GM12865 (cell line): ENCODE results near the gene PROCA1.
"Not testable (repeated sequence)": the region's sequence is repeated elsewhere in the genome, so short reads cannot be mapped to it uniquely, and the experiment has no call there.

ENCODE experiments used
- DNase-seq: peaks from one replicate; pipeline ENCODE4 v3.0.0; 2010; ENCODE audit warnings: low read depth
- H3K4me3 ChIP-seq: 2 replicates; pipeline ENCODE4 v1.5.1; 2011; ENCODE audit warnings: mild to moderate bottlenecking, low read depth, low read length, control low read depth
- TF ChIP-seq, protein P1 (sequence below): IDR thresholded peaks from 2 replicates; pipeline ENCODE4 v1.5.1; 2011; ENCODE audit warnings: low read length, control low read depth, low read depth, inconsistent platforms; ENCODE audit not compliant: insufficient read depth; ENCODE audit errors: missing control alignments

Gene PROCA1

DNA sequence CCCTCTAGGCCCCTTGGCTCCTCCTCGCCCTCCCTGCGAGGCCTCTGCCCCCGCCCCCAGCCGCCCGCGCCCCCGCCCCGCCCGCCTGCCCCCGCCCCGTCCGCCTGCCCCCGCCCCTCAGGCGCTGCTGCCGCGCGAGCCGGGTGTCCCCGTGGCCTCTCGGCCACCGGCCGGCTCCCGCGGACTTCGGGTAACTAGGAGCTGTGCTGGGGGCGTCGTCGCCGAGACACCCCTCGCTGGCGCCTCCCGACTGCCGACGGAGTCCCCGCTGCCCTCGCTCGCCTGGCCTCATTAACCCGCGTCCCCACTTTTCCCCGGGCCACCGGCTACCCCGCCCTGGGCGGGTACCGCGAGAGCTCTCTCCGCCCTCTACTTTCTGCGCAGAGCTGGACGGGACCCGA is 14.5 kb upstream of the PROCA1 start, which contains the start of gene TLCD1:
TLCD1 (minus strand) TSS at position 8 of the 401 bp plus-strand sequence. CDS start 136 bp downstream, outside the sequence.
- TF ChIP-seq, protein P1, sequence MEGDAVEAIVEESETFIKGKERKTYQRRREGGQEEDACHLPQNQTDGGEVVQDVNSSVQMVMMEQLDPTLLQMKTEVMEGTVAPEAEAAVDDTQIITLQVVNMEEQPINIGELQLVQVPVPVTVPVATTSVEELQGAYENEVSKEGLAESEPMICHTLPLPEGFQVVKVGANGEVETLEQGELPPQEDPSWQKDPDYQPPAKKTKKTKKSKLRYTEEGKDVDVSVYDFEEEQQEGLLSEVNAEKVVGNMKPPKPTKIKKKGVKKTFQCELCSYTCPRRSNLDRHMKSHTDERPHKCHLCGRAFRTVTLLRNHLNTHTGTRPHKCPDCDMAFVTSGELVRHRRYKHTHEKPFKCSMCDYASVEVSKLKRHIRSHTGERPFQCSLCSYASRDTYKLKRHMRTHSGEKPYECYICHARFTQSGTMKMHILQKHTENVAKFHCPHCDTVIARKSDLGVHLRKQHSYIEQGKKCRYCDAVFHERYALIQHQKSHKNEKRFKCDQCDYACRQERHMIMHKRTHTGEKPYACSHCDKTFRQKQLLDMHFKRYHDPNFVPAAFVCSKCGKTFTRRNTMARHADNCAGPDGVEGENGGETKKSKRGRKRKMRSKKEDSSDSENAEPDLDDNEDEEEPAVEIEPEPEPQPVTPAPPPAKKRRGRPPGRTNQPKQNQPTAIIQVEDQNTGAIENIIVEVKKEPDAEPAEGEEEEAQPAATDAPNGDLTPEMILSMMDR: no peak
- H3K4me3 ChIP-seq: peak within 1 kb of the TSS; percentile 74
- DNase-seq: peak; percentile 80

DNA sequence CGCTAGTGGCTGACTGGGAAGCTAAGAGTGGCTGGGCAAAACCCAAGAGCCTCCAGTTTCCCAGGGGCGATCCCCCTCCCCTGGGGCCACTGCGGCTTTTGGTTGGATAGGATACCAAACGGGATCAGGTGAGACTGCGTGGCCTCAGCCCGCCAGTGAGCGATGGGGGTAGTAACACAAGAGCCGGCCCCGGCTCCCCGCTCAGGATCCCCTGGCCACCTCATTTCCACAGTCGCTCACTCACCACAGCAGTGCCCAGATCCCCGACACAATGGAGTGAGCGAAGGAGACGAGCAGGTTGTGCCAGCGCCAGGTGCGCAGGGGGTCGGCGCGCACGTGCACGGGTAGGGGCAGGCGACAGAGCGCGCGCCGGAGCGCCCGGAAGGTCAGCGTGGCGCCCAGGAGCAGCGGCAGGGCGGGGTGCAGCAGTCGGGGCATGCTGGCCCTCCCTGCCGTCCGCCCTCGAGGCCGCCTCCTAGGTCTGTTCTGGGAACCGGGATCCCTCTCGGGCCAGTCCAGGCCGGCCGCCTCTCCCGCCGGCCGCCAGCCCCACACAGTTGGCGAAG is 14.1 kb upstream of the PROCA1 start:
- DNase-seq: peak; percentile 85
- H3K4me3 ChIP-seq: peak overlapping the region; percentile 56
- TF ChIP-seq, protein P1: no peak

DNA sequence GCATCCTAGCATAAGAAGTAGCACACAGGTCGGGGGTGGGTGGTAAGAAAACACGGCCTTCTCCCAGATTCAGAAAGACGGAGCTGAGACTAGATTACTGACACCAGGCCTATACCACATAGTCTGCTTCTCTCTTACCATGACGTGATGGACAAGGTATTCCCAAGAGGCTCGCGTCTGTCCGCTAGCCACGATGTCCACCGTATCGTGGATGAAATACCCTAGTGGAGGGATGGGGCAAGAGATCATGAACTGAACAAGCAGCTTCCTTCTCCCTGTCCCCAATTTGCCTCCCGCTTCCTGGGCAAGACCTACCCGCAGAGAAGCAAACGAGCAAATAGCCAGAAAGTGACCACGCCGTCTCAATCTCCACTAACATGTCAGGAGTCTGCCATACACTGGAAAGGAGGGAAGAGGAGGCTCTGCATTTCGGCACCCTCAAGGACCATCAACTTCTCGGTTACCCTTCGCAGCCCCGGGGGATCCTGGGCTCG is 13.5 kb upstream of the PROCA1 start:
- TF ChIP-seq, protein P1: peak; percentile 5
- peak; percentile 78 for DNase-seq
- peak overlapping the region; percentile 56 for H3K4me3 ChIP-seq

DNA sequence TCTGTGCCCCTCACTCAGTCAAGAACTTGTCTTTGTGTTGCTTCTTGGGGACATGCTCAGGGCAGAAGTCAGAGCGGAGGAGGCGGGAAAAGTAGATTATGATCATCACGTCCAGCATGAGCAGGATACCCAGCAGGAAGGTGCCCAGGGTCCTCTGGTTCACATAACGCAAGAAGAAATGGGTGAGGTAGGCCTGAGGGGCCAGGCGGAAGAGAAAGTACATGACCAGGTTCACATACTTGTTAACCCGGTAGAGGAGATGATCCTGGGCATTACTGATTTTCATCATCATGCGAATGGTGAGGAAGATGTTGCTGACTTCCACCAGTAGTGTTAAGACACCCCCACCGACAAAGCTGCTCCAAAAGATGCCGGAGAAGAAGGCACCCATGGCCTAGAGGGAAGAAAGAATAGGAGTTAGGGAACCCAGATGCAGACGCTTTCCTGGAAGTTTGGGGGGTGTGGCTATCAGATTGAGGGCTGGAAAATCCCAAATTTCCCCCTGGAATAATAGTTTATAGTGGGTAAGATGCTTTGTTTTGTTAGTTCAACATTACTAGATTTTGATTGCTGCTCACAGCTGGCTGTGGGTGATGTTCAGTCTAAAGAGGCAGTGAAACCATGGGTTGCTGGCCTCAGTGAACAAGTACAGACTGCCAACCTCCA is 12.9 kb upstream of the PROCA1 start:
- peak overlapping the region; percentile 56 for H3K4me3 ChIP-seq
- TF ChIP-seq, protein P1: no peak
- peak; percentile 62 for DNase-seq

DNA sequence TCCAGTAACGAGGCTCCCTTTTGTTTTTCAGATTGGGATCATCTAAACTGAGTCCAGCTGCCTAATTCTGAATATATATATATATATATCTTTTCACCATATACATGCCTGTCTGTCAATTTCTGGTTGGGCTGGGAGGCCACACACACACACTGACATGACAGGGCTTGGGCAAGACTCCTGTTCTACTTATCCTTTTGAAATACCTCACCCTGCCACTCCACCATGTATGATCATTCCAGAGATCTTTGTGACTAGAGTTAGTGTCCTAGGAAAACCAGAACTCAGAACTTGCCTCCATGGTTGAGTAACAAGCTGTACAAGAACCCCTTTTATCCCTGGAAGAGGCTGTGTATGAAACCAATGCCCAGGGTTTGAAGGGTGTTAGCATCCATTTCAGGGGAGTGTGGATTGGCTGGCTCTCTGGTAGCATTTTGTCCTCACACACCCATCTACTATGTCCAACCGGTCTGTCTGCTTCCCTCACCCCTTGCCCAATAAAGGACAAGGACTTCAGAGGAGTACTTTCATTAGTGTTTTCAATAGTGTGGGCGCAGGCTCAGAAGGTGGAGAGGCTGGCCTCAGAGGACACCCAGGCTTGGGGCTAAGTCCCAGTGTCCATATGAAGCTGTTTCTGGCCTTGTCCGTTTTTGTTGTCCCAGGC is 12.3 kb upstream of the PROCA1 start:
- not testable (repeated sequence) for DNase-seq
- peak overlapping the region; percentile 56; the same call in 1 of the 2 replicates for H3K4me3 ChIP-seq

DNA sequence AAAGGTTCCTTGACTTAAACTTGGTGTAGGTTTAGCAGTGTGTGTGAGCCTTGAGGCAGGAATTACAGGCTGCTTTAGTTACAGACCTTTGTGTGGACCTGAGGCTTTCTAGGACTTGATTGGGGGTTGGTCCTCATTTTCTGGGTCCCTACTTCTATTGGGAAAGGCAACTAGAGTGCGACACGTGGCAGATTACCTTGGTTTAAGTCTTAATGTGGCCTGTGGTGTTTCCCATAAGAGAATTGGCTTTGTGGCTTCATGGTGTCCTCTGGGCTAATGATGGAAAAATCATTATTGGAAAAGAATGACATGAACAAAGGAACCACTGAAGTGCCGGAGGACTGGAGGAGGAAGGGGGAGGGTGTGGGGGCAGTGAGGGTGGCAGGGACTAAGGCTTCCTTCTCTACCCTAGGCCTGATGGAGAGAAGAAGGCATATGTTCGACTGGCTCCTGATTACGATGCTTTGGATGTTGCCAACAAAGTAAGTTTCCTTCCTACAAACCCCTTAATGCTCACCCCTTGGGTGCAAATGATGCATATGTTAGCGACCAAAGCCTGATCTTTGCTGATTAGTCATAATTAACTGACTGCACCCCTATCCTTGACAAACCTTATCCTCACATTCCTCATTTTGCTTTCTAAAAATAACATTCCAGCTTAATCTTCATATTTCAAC is 11.6 kb upstream of the PROCA1 start:
- DNase-seq: no peak
- TF ChIP-seq, protein P1: no peak
- H3K4me3 ChIP-seq: peak overlapping the region; percentile 95
